Fibroblast of pulmonary artery (primary cell): ENCODE results near the gene STX18.

Source experiments
- DNase-seq: peaks from one replicate; pipeline ENCODE4 v3.0.0-alpha.2; 2010; ENCODE audit warnings: low read depth
- H3K4me3 ChIP-seq: replicated peaks from 2 replicates; pipeline ENCODE4 v1.5.1; 2011; ENCODE audit warnings: low read depth, mild to moderate bottlenecking, control low read depth, low read length, moderate library complexity
- CTCF ChIP-seq: IDR thresholded peaks from 2 replicates; pipeline ENCODE4 v1.5.1; 2011; ENCODE audit warnings: mild to moderate bottlenecking, control low read depth, low read length, inconsistent platforms; ENCODE audit errors: missing control alignments

Gene STX18

GRCh38 chr4:4433941-4434340 is 107.9 kb downstream of the STX18 start:
- TF ChIP-seq CTCF: no peak
- DNase-seq: no peak
- no peak overlapping the region for H3K4me3 ChIP-seq

GRCh38 chr4:4432341-4433125 is 109.3 kb downstream of the STX18 start:
- TF ChIP-seq CTCF: no peak
- no peak for DNase-seq
- H3K4me3 ChIP-seq: no peak overlapping the region

- TF ChIP-seq CTCF: peak; percentile 97
- DNase-seq: peak; percentile 78
- no peak overlapping the region for H3K4me3 ChIP-seq
Measured at GRCh38 chr4:4430492-4431195, 111.2 kb downstream of the STX18 start.

- TF ChIP-seq CTCF: no peak
- no peak overlapping the region for H3K4me3 ChIP-seq
- DNase-seq: no peak
Measured at GRCh38 chr4:4428966-4429875, 112.6 kb downstream of the STX18 start.

GRCh38 chr4:4427886-4428285 is 114.0 kb downstream of the STX18 start:
- no peak overlapping the region for H3K4me3 ChIP-seq
- no peak for TF ChIP-seq CTCF
- DNase-seq: no peak

GRCh38 chr4:4427121-4427870 is 114.6 kb downstream of the STX18 start:
- no peak overlapping the region for H3K4me3 ChIP-seq
- DNase-seq: no peak
- no peak for TF ChIP-seq CTCF
